GM18519 (cell line): ENCODE results near the gene TOP2B.

Experiments
- ATAC-seq: cut with Tn5 transposase; IDR thresholded peaks from one replicate; pipeline ENCODE4 v1.9.1; 2021; ENCODE audit warnings: mild to moderate bottlenecking, moderate library complexity; ENCODE audit not compliant: unreplicated experiment, low FRiP score

TOP2B gene

DNA sequence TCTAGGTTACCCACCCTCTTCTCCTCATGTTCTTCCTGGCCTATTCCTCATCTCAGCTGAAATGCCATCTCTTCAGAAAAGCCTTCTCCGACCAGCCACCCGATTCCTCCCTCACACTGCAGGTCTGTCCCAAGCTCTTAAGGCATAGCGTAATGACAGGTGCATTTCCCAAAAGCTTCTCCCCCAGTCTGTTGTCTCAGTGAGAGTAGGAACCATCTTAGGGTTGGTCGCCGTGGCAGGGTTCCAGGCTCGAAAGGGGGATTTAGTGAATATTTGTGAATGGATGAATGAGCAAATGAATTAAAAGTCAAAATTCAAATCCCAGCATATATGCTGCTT lies 78.6 kb downstream of the TOP2B start:
- ATAC-seq, result no peak

DNA sequence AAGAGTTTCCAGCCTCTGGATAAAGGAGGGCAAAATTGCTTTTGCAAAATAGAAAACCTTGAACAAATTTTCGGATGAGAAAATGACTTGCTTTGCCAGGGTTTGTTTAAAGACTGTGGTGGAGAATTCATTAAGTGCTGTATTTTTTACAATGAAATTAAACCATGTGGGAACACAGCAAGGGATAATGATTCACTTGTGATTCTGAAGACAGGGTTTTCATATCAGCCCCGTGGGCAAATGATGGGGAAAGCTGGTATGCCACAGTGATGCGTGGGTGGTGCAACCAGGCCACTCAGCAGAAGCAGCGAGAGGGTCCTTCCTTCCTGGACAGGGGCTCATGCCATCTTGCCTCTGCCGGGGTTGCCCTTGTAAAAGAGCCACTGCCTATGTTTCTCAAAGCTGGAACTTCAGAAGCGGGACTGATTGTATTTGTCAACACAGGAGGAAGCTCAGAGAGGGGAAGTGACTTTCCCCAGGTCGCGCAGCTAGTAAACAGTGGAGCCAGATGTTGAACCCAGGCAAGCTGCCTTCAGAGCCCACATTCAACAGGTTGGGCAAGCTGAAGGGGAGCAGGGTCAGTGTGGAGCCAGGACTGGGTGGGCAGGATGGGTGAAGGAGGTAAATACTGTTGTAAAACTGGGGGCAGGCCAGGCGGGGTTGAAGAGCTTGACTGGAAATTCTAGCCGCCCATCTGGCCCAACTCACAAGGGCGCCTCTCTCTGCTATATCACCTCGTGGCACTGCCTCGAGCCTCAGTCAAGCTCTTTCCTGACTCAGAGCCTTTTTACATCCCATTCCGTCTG lies 79.1 kb downstream of the TOP2B start:
- ATAC-seq, result no peak

DNA sequence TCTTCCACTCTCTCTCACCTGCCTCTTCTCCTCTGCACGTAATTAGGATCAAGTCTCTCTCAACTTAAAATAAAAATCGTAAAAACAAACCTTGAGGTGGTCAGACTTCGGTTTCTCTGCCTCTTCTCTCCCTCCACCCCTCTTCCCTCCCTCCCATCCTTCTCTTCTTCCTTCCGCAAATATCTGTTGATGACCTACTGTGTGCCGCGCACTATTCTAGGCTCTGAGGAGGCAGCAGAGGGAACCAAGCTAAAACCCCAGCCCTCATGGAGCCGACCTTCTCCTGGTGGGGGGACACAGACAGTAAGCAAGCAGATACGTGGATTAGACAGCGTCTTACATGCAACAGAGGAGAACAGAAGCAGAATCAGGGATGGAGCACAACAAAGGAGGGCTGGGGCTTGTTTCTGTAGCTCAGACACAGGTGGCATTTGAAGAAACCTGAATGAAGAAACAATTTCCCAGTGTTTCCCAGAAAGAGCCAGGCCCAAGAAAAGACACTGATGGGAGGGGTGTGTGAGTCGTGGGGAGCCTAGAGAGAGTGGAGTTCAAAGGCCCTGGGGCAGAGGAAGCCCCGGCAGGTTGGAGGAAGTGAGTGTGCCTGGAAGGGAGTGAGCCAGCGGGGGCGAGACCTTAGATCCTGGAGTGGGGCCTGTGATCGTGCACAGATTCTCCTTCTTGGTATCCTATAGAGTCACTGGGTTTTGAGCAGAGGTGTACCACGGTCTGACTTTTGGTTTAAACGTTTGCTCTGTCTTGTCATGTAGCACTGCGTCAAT lies 80.5 kb downstream of the TOP2B start:
- no peak for ATAC-seq

DNA sequence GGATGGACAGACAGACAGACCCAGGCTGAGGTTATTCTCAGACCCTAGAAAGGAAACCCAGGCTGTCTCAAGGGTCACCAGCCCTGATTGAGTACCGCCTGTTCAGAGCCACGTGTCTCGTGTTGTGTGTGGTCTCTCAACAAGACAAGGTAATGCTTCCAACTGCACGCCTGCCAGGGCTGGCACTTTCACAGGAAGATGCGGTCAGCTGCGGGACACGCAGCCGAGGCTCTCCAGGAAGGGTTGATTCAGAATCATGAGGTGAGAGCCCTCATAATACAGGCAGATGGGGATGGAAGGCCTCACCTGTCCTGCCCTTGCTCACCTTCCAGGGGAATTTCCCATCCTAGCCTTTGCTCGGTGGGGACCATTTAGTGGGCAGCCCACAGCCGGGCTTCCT lies 81.4 kb downstream of the TOP2B start:
- no peak for ATAC-seq

DNA sequence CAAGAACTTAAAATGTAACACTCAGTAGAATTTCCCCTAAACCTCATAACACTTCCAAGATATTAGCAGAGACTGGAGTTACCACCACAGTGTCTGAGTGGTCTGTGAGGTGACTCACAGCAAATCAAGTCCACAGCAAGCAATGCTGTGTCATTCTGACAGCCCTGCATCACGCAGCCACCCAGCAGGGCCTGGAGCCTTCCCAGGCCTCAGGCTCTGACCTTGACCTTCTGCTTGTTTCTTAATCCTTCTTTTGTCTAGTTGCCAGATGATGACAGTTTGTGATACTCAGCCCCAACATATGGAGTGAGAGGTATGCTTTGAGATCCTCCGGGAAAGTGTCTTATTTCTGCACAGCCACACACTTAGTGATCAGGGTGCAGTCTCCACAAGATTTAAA lies 82.5 kb downstream of the TOP2B start:
- no peak for ATAC-seq

DNA sequence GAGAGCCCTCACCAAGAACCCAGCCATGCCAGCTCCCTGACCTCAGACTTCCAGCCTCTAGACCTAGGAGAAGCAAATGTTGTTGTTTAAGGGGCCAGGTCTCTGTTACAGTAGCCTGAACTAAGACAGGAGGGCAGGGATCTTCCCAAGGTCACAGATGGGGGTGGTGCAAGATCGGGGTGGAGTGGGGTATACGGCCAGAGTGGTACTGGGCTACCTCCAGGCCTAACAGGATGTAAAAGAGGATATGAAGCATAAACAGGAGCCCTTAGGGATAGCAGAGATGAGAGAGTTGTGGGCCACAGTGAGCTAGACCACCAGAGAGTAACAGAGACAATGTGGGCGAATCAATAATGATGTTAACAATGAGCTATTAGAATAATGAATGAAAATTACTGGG lies 82.9 kb downstream of the TOP2B start:
- no peak for ATAC-seq

DNA sequence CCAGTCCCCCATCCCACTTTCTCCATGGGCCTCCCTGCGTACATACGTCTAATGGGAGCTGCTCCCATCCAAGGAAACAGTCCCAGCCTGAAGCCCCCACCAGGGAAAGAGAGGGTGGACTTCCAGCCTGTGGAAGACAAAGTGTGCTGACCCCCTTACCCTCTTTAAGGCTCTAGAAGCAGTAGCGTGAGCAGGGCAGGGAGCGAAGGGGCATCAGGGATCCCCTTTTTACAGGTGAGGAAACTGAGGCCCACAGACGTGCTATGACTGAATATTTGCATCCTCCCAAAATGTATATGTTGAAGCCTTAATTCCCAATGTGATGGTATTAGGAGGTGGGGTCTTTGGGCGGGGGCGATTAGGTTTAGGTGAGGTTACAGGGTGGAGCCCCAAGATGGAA lies 83.4 kb downstream of the TOP2B start:
- ATAC-seq, result no peak

DNA sequence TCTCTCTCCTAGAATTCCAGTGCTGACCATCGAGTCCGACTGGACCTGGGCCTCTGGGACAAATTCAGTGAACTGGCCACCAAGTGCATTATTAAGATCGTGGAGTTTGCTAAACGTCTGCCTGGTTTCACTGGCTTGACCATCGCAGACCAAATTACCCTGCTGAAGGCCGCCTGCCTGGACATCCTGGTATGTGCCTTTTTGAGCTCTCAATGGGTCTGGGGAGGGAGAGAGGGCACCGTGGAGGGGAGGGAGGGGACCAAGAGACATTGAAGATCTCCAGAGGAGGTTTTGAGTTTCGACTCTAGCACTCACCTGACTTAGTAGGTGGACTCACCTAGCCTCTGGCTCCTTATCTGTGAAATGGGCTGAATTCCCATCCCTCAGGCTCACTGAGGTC lies 84.2 kb downstream of the TOP2B start:
- no peak for ATAC-seq

DNA sequence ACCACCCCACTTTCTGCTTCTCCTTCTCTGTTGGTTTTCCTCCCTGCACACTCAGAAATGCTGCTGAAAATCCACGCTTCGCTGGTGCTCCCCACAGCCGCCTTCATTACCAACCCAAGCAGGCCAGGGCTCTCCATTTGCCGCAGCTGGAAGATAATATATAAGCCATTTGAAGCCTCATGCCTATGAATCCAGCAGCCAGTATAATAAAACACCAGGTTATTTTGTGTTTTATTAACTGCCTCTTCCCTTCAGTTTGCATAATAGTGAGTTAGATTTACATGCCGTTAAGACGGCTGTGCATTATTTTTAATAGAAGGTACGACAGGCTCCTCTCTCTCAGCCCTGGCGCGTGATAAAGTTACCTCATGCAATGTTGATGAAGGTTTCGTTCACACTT lies 86.6 kb downstream of the TOP2B start:
- no peak for ATAC-seq

DNA sequence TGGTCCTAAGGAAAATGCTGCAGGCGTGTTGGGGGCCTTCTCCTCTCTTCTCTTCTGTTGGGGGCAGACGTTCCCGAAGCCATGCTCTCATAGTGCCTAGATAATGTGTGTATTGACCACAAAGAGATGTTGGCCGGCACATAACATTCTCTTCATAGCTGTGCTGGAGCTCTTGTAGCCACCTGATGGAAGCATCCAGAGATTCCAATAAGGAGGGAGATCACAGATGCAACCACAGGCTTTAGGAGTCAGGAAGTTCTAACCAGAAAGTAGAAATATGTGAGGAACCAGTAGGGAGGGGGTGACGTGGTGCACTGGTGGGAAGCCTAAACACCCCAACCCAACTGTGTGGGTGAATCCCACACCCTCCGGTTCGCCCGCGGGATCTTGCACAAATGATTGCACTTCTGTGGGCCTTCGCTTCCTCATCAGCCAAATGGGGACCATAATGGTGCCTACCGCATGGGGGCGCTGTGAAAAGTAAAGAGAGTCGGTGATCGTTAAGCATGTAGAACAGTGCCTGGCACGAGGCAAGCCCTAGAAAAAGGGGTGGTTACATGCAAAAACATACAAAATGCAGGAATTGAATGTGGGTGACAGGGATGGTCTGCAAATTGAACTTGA lies 87.8 kb downstream of the TOP2B start:
- no peak for ATAC-seq

DNA sequence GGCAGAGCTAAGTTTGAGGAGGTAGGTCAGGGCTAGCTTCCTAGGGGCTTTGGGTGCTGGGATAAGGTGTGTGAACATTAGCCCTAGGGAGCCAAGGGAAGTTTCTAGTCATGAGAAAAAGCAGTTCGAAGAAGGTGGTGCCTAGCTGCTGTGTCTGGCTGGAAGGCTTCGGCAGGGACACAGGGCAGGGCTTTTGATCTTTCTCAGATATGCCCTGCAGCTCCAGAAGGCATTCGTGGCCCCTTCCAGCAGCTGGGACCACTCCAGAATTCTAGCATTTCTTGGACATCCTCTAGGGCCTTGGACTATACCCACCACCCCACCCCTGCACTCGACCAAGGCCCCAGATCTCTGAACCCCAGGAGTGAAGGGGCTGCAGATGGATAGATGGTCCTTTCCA lies 88.6 kb downstream of the TOP2B start:
- ATAC-seq, result no peak

DNA sequence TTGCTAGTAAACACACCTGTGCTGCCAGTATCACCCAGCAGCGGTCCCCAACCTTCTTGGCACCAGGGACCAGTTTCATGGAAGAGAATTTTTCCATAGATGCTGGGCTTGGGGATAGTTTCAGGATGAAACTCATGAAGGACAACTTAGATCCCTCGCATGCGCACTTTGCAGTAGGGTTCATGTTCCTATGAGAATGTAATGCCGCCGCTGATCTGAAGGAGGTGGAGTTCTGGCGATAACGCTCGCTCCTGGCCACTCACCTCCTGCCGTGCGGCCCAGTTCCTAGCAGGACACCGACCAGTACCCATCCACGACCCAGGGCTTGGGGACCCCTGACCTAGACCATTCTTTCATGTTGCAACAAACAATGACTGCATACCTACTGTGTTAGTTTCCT lies 89.7 kb downstream of the TOP2B start:
- no peak for ATAC-seq

DNA sequence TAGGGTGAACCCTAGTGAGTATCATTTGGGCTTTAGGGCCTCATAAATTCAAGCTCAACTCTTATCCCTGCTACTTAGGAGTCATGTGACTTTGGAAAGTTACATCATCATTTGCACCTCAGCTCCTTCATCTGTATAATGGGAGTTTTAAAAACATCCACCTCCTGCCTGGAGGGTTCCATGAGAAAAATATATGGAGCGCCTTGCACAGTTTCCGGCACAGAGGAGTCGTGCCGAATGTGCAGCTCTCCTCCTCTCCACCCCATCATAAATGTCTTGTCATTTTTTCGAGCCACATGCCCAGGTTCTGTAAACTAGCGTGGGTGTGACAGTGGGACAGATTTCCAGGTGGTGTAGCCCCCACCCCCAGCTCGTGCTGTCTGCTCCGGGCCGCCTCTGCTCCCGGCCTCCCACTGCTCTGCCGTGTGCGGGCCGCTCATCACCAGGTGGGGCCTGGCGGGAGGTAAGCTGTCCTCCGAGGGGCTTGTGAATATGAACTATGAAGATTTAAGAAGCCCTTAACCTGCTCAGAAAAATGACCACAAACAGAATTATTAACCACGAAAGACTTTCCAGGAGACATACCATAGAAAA lies 90.4 kb downstream of the TOP2B start:
- no peak for ATAC-seq

DNA sequence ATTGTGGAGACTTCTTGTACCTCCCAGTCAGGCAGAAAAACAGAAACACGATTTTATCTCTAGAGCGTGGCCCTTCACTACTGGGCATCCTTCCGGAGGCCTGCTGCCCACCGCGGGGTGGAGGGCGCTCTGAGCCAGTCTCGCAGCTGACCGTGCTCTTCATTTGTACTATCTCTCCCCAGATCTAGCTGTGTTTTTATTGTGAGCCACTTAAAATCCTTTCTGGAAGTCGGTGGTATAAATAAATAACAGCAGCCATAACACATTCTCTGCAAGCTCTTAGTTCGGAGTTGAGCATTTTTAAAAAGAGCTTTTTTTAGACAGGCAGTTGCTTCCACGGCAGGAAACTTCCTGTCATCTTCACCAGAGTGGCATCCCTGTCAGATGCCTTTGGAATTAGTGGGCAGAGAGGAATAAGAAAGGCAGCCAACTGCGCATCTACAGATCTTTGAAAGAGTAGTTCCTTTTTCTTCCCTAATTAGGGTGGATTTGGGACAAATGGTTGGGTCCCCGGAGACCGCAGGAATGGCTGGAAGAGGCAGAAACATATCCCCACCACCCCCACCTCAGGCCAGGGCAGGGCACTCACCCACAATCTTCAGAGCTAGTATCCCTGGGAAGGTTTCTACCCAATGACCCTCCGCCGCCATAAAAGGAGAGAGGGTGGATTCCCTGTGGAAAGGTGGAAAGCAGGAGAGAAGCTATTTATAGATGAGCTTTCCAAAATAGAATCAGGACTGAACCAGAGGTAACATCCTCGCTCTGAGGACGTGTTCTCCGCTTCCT lies 91.1 kb downstream of the TOP2B start:
- no peak for ATAC-seq

DNA sequence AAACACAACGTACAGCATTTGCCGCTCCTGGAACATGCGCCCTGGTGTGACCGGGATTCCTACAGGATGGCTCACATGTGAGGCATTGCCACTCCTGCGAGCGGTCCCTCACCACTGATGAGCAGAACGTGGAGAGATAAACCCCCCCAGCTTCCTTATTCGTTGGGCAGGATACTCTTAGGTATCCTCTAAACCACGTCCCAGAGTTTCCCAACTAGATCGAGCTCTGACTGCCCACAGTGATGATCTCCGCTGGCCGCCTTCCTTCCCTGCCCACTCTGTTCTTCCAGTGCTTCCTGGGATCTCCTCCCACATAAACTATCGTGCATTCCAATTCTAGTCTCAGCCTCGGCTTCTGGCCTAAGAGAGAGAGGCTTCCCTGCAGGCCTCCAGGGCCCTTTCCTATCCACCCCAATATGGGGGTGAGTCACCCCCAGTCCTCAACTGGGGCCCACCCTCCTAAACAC lies 91.8 kb downstream of the TOP2B start:
- no peak for ATAC-seq

DNA sequence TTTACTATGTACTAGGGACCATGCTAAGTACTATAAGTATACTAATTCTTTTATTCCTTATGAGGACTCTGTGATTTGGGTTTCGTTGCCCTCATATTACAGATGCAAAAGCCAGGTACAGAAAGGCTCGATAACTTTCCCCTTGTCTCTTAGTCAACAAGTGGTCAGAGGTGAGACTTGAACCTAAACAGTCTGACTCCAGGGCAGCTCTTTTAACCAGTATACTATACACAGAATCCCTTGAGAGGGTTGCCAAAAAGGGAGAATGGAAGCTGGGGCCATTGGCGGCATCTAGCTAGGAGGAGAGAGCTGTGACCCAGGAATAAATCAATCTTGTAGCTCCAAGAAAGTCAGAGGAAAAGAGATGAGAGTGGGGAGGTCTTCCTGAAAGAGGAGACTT lies 92.4 kb downstream of the TOP2B start:
- ATAC-seq, result no peak

DNA sequence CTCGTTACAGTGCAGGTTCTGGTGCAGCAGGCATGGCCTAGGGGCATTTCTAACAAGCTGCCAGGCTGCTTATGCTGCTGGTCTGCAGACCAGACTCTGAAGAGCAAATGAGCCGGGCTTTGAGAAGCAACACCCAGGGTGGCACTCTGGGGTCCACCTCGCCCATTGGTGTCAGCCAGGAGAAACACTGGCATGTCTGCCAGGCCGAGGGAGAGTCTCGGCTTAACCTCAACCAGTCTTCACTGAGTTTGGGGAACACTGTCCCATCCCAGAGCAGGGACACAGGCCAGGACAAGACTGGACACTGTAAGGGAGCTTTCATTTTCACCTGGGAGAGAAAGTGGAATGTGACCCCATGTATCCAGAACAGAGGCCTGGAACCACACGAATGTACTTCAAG lies 93.4 kb downstream of the TOP2B start:
- ATAC-seq, result no peak

DNA sequence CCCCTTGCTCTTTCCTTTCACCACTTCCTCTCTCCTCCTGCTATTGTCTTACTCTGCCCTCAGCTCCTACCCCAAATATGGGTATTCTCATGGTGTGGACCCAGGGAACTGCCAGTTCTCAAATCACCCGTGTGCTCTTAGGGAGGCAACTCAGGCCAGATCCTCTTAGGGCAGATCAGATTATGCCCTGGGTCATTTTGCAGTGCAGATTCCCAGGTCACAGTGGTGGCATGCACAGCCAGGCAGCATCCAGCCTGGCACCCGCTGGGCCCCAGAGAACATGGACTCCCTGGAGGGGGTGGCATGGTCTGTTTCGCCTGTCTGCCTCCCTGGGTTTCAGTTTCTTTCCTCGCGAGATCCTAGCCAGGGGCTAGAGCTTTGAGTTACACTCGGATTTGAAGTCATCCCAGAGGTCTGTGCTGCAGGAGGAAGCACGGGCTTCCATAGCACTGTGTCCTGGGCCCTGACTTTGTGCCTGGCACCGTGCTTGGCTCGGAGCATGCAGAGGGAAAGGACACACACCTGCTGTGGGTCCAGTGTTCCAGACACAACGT lies 96.1 kb downstream of the TOP2B start:
- ATAC-seq, result no peak

DNA sequence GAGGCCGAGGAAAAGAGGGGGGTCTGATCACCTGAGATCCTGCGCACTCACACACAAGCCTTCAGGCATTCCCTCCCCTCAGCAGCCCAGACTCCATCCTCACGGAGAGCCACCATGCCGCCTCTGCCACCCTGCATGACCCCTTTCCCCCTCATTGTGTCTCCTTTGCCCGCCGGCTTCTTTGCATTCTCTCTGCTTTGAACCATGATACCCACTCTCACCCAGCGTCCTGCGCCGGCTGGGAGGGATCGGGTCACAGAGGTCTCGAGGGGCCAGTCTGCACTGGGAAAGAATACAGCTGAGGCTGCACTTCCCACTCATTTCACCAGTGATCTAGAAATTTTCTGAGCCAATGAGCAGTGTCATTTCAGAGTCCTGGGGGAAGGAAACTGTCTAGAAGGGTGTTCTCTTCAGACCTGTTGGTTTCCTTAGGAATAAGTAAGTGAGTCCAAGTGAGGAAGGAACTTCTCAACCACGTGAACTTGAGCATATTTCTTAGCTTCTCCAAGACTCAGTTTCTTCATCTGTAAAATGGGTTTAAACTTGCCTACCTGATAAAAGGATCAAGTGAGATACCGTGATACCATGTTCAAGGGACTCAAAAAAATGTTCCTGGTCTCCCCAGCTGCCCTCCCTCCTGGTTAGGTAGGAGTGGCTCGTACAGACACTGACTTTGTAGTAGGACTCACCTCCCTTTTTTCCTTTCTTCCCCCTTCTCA lies 96.7 kb downstream of the TOP2B start:
- no peak for ATAC-seq

DNA sequence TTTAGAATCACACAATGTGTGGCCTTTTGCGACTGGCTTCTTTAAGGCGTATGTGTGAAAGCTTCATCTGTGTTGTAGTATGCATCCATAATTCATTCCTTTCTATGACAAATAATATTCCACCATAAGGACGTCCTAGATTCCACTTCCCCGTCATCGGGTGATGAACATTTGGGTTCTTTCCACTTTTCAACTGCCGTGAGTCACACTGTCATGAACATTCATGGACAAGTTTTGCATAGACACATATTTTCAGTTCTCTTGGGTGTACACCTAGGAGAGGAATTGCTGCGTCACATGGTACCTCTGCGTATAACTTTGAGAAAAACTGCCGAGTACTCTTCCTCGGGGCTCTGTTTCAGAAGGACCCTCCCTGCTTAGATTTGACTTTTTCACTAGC lies 97.3 kb downstream of the TOP2B start:
- ATAC-seq, result no peak
